Coronary artery (tissue), 2 donors: ENCODE measurements around the gene SHROOM3.

Experiments used
- DNase-seq: peaks from one replicate; pipeline ENCODE4 v3.0.0-alpha.2; 2017; ENCODE audit warnings: low spot score
- H3K27ac ChIP-seq, 2 donors: fragments of 200-600 bp; sonication (generic); one replicate each; pipeline ENCODE4 v1.5.1; 2016 to 2019
- H3K4me3 ChIP-seq: fragments of 200-600 bp; sonication (generic); 2 replicates; pipeline ENCODE4 v1.5.1; 2016; ENCODE audit warnings: mild to moderate bottlenecking, moderate library complexity
- CTCF ChIP-seq: fragments of 200-600 bp; sonication (generic); IDR thresholded peaks from one replicate; pipeline ENCODE4 v1.5.1; 2019; ENCODE audit warnings: antibody characterized with exemption

SHROOM3 gene

GRCh38 chr4:76756416-76756815 is 321.4 kb downstream of the SHROOM3 start:
- Histone ChIP-seq H3K27ac (peak overlapping the region in 1 of 2 donors; percentile 33), H3K4me3 (no peak overlapping the region)
- TF ChIP-seq CTCF = no peak
- DNase-seq = no peak

GRCh38 chr4:76757418-76757939 is 322.4 kb downstream of the SHROOM3 start:
- no peak for DNase-seq

GRCh38 chr4:76758290-76758882 is 323.4 kb downstream of the SHROOM3 start:
- DNase-seq = no peak
- TF ChIP-seq CTCF = peak; percentile 61
- Histone ChIP-seq H3K27ac (peak overlapping the region; percentile 50 to 60), H3K4me3 (no peak overlapping the region)

More at GRCh38 chr4:76757418-76757939, 322.4 kb downstream of the SHROOM3 start:
- no peak for TF ChIP-seq CTCF
- peak overlapping the region; percentile 50 to 86 for H3K27ac ChIP-seq
- H3K4me3 ChIP-seq = no peak overlapping the region

GRCh38 chr4:76758996-76759395 is 324.0 kb downstream of the SHROOM3 start:
- H3K4me3 ChIP-seq = no peak overlapping the region
- DNase-seq = no peak
- no peak for TF ChIP-seq CTCF
- no peak overlapping the region for H3K27ac ChIP-seq

GRCh38 chr4:76760193-76760592 is 325.2 kb downstream of the SHROOM3 start:
- DNase-seq = no peak
- Histone ChIP-seq H3K4me3 (no peak overlapping the region), H3K27ac (no peak overlapping the region)
- no peak for TF ChIP-seq CTCF

- Histone ChIP-seq H3K27ac (no peak overlapping the region), H3K4me3 (no peak overlapping the region)
- TF ChIP-seq CTCF = no peak
- DNase-seq = no peak
These were observed 327.4 kb downstream of the SHROOM3 start for GRCh38 chr4:76762137-76763130.
